HepG2 (cell line): ENCODE data around the gene BRMS1. TPM values are rescaled to one million over a fixed set of nuclear protein-coding genes. Genes with fewer than 3 reads are reported as not detected.
A peak's percentile ranks its signal among the peaks of the same experiment; 100 is the strongest.

Source experiments
- ATAD3A ChIP-seq: sonication (generic); formaldehyde crosslinking; IDR thresholded peaks from 2 replicates; pipeline ENCODE4 v1.4.0; 2020; ENCODE audit warnings: missing genetic modification reagents
- ATF1 ChIP-seq: IDR thresholded peaks from 2 replicates; pipeline ENCODE4 v1.6.1; 2016; ENCODE audit warnings: mild to moderate bottlenecking, control low read depth
- EP300 ChIP-seq, 3 experiments: sonication (generic) in 1 of 3; formaldehyde crosslinking in 1 of 3; IDR thresholded peaks; 2 replicates each; pipeline versions ENCODE4 v1.5.1 to v1.6.1; 2011 to 2020; ENCODE audit warnings: low read depth in 2 of 3, low read length in 2 of 3, borderline replicate concordance in 1 of 3, improper control_type of control experiment in 1 of 3, mild to moderate bottlenecking in 1 of 3, missing genetic modification reagents in 1 of 3, moderate library complexity in 1 of 3
- KLF12 ChIP-seq: sonication (generic); formaldehyde crosslinking; IDR thresholded peaks from 2 replicates; pipeline ENCODE4 v1.4.0; 2020; ENCODE audit warnings: missing genetic modification reagents, borderline replicate concordance
- KLF9 ChIP-seq: IDR thresholded peaks from 2 replicates; pipeline ENCODE4 v1.6.1; 2016; ENCODE audit warnings: low read depth
- MXI1 ChIP-seq: IDR thresholded peaks from 3 replicates; pipeline ENCODE4 v1.6.1; 2012; ENCODE audit warnings: low read depth, low read length, inconsistent platforms, borderline replicate concordance
- NFIC ChIP-seq: IDR thresholded peaks from 2 replicates; pipeline ENCODE4 v1.6.1; 2012; ENCODE audit warnings: mild to moderate bottlenecking, low read length, inconsistent platforms
- NFKBIZ ChIP-seq: IDR thresholded peaks from 2 replicates; pipeline ENCODE4 v1.6.1; 2018; ENCODE audit warnings: missing genetic modification reagents, missing compliant biosample characterization
- SAFB2 ChIP-seq: sonication (generic); formaldehyde crosslinking; IDR thresholded peaks from 2 replicates; pipeline ENCODE4 v1.5.1; 2020; ENCODE audit warnings: missing genetic modification reagents, low read depth, mild to moderate bottlenecking, borderline replicate concordance
- SOX6 ChIP-seq, 2 experiments: fragments of 450-650 bp in 1 of 2; sonication (generic) in 1 of 2; formaldehyde crosslinking in 1 of 2; IDR thresholded peaks; 2 replicates each; pipeline versions ENCODE4 v1.4.0 to v1.6.1; 2017 to 2020; ENCODE audit warnings: antibody characterized with exemption in 1 of 2, mild to moderate bottlenecking in 1 of 2, missing genetic modification reagents in 1 of 2
- TBX3 ChIP-seq: fragments of 450-650 bp; IDR thresholded peaks from 2 replicates; pipeline ENCODE4 v1.6.1; 2017; ENCODE audit warnings: antibody characterized with exemption, mild to moderate bottlenecking, inconsistent platforms, borderline replicate concordance
- ZNF510 ChIP-seq: sonication (generic); formaldehyde crosslinking; IDR thresholded peaks from 2 replicates; pipeline ENCODE4 v1.4.0; 2020; ENCODE audit warnings: low read depth, mild to moderate bottlenecking, missing genetic modification reagents
- ZNF749 ChIP-seq: sonication (generic); formaldehyde crosslinking; IDR thresholded peaks from 2 replicates; pipeline ENCODE4 v1.8.0; 2022; ENCODE audit warnings: mild to moderate bottlenecking, missing genetic modification reagents, moderate library complexity, borderline replicate concordance
- ZNF782 ChIP-seq: sonication (generic); formaldehyde crosslinking; IDR thresholded peaks from 2 replicates; pipeline ENCODE4 v1.4.0; 2020; ENCODE audit warnings: missing genetic modification reagents, mild to moderate bottlenecking, borderline replicate concordance
- ZNF879 ChIP-seq: sonication (generic); formaldehyde crosslinking; IDR thresholded peaks from 2 replicates; pipeline ENCODE4 v1.8.1; 2023; ENCODE audit warnings: missing genetic modification reagents
- polyA plus RNA-seq, 8 experiments: library from polyadenylated mRNA; depleted of rRNA in 3 of 8; stranded (reverse) in 7 of 8; unstranded in 1 of 8; fragments of >200 nt; fragmentation: Illumina TruSeq in 4 of 8; extraction: Trizol in 4 of 8; gene quantifications; 2 replicates each; pipeline versions ENCODE4 v1.2.1 to v1.2.3, GENCODE V29; 2011 to 2016; ENCODE audit warnings: low read depth in 4 of 8, missing spikeins in 1 of 8, mixed read lengths in 1 of 8; ENCODE audit not compliant: insufficient read depth in 1 of 8
- total RNA-seq, 5 experiments: library from RNA; depleted of rRNA; stranded (reverse); fragments of >200 nt; fragmentation: Illumina TruSeq; extraction: Trizol; gene quantifications; 2 replicates each; pipeline ENCODE4 v1.2.3, GENCODE V29; 2016; ENCODE audit warnings: low read depth in 1 of 5
- TF ChIP-seq, protein P1 (sequence below): sonication (generic); IDR thresholded peaks from 2 replicates; pipeline ENCODE4 v1.6.1; 2016; ENCODE audit warnings: low read depth, borderline replicate concordance
- TF ChIP-seq, protein P2 (sequence below): sonication (generic); formaldehyde crosslinking; IDR thresholded peaks from 2 replicates; pipeline ENCODE4 v1.5.1; 2020; ENCODE audit warnings: mild to moderate bottlenecking, missing genetic modification reagents, moderate library complexity
- TF ChIP-seq, protein P3 (sequence below): sonication (generic); formaldehyde crosslinking; IDR thresholded peaks from 2 replicates; pipeline ENCODE4 v1.4.0; 2020; ENCODE audit warnings: missing genetic modification reagents
- TF ChIP-seq, protein P4 (sequence below): sonication (generic); formaldehyde crosslinking; IDR thresholded peaks from 2 replicates; pipeline ENCODE4 v1.5.1; 2020; ENCODE audit warnings: missing genetic modification reagents, mild to moderate bottlenecking, borderline replicate concordance
- TF ChIP-seq, protein P5 (sequence below): sonication (generic); formaldehyde crosslinking; IDR thresholded peaks from 2 replicates; pipeline ENCODE4 v1.5.0; 2020; ENCODE audit warnings: missing genetic modification reagents
- TF ChIP-seq, protein P6 (sequence below): sonication (generic); formaldehyde crosslinking; IDR thresholded peaks from 2 replicates; pipeline ENCODE4 v1.5.0; 2020; ENCODE audit warnings: missing genetic modification reagents
- TF ChIP-seq, protein P7 (sequence below): IDR thresholded peaks from 2 replicates; pipeline ENCODE4 v1.6.1; 2016; ENCODE audit warnings: missing genetic modification reagents, missing compliant biosample characterization

The BRMS1 gene
- total and polyA plus RNA-seq, 2 of the 13 experiments (the other 11 are each of a cell fraction or from before 2014, with no cell fraction given), result 15.8 to 55.7 TPM

DNA sequence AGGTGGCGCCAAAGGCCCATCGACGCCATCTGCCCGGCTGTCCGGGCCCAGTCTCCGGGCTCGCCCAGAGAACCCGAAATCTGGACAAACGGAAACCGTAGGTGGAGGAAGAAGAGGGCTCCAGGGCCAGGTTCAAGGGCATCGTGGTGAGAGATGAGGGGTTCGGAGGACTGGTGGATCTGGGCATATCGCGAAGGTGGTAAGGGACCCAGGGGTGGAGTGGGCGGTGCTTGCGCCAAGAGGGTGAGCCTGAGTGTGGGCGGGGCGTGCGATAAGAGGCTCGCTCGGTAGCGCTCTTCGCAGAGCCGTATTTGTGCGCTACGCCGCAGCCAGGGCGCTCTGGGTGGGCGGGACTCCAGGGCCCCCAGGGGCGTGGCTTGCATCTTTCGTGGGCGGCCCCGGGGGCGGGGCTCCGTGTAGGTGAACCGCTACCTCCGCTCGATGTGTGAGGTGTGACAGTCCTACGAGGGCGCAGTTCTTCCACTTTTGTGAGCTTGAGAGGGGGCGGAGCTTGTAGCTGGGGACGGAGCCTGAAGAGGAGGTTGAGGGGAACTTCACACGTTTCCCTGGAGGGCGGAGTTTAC is 32.8 kb downstream of the BRMS1 start (continued):
- TF ChIP-seq, protein P1, sequence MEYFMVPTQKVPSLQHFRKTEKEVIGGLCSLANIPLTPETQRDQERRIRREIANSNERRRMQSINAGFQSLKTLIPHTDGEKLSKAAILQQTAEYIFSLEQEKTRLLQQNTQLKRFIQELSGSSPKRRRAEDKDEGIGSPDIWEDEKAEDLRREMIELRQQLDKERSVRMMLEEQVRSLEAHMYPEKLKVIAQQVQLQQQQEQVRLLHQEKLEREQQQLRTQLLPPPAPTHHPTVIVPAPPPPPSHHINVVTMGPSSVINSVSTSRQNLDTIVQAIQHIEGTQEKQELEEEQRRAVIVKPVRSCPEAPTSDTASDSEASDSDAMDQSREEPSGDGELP, result no peak
- TF ChIP-seq ZNF749 (CRISPR knock-in tag) (0 out of 2 replicates have a peak, but pooled peaks have one; percentile 8), TBX3 (peak; percentile 77; the same call in 1 of the 2 replicates), MXI1 (no peak; the same call in 2 of the 3 replicates), NFKBIZ (CRISPR knock-in tag) (0 out of 2 replicates have a peak, but pooled peaks have one; percentile 26), ZNF879 (CRISPR knock-in tag) (no peak), ATF1 (CRISPR knock-in tag) (no peak), ZNF510 (peak; percentile 89), SAFB2 (CRISPR knock-in tag) (peak; percentile 86; the same call in 1 of the 2 replicates), SOX6 (IDR thresholded peaks at IDR 0.05) (no peak), SOX6 (CRISPR knock-in tag; IDR thresholded peaks at IDR 0.05) (peak; percentile 61; the same call in 1 of the 2 replicates), KLF9 (CRISPR knock-in tag) (no peak), ATAD3A (CRISPR knock-in tag) (no peak), KLF12 (CRISPR knock-in tag) (peak; percentile 18; the same call in 1 of the 2 replicates), EP300 (IDR thresholded peaks at IDR 0.05; ENCODE audit: low read depth in 2 of 2, low read length in 2 of 2) (no peak), EP300 (CRISPR knock-in tag; IDR thresholded peaks at IDR 0.05; ENCODE audit: borderline replicate concordance) (no peak), ZNF782 (CRISPR knock-in tag) (peak; percentile 94; the same call in 1 of the 2 replicates), NFIC (no peak)
- TF ChIP-seq, protein P2, sequence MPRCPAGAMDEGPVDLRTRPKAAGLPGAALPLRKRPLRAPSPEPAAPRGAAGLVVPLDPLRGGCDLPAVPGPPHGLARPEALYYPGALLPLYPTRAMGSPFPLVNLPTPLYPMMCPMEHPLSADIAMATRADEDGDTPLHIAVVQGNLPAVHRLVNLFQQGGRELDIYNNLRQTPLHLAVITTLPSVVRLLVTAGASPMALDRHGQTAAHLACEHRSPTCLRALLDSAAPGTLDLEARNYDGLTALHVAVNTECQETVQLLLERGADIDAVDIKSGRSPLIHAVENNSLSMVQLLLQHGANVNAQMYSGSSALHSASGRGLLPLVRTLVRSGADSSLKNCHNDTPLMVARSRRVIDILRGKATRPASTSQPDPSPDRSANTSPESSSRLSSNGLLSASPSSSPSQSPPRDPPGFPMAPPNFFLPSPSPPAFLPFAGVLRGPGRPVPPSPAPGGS (CRISPR knock-in tag), result 0 out of 2 replicates have a peak, but pooled peaks have one; percentile 25
- TF ChIP-seq, protein P3, sequence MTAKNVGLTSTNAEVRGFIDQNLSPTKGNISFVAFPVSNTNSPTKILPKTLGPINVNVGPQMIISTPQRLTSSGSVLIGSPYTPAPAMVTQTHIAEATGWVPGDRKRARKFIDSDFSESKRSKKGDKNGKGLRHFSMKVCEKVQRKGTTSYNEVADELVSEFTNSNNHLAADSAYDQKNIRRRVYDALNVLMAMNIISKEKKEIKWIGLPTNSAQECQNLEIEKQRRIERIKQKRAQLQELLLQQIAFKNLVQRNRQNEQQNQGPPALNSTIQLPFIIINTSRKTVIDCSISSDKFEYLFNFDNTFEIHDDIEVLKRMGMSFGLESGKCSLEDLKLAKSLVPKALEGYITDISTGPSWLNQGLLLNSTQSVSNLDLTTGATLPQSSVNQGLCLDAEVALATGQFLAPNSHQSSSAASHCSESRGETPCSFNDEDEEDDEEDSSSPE, result no peak
- TF ChIP-seq, protein P4, sequence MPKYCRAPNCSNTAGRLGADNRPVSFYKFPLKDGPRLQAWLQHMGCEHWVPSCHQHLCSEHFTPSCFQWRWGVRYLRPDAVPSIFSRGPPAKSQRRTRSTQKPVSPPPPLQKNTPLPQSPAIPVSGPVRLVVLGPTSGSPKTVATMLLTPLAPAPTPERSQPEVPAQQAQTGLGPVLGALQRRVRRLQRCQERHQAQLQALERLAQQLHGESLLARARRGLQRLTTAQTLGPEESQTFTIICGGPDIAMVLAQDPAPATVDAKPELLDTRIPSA (CRISPR knock-in tag), result no peak
- TF ChIP-seq, protein P5, sequence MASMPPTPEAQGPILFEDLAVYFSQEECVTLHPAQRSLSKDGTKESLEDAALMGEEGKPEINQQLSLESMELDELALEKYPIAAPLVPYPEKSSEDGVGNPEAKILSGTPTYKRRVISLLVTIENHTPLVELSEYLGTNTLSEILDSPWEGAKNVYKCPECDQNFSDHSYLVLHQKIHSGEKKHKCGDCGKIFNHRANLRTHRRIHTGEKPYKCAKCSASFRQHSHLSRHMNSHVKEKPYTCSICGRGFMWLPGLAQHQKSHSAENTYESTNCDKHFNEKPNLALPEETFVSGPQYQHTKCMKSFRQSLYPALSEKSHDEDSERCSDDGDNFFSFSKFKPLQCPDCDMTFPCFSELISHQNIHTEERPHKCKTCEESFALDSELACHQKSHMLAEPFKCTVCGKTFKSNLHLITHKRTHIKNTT (CRISPR knock-in tag), result no peak
- TF ChIP-seq, protein P6, sequence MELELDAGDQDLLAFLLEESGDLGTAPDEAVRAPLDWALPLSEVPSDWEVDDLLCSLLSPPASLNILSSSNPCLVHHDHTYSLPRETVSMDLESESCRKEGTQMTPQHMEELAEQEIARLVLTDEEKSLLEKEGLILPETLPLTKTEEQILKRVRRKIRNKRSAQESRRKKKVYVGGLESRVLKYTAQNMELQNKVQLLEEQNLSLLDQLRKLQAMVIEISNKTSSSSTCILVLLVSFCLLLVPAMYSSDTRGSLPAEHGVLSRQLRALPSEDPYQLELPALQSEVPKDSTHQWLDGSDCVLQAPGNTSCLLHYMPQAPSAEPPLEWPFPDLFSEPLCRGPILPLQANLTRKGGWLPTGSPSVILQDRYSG, result no peak; the same call in 1 of the 2 replicates
- TF ChIP-seq, protein P7, sequence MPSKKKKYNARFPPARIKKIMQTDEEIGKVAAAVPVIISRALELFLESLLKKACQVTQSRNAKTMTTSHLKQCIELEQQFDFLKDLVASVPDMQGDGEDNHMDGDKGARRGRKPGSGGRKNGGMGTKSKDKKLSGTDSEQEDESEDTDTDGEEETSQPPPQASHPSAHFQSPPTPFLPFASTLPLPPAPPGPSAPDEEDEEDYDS (CRISPR knock-in tag), result peak; percentile 80
